GM21619 (cell line): ENCODE measurements around the gene RYR3.

Experiments
- ATAC-seq: cut with Tn5 transposase; IDR thresholded peaks from one replicate; pipeline ENCODE4 v1.9.1; 2021; ENCODE audit not compliant: unreplicated experiment

Gene RYR3

DNA sequence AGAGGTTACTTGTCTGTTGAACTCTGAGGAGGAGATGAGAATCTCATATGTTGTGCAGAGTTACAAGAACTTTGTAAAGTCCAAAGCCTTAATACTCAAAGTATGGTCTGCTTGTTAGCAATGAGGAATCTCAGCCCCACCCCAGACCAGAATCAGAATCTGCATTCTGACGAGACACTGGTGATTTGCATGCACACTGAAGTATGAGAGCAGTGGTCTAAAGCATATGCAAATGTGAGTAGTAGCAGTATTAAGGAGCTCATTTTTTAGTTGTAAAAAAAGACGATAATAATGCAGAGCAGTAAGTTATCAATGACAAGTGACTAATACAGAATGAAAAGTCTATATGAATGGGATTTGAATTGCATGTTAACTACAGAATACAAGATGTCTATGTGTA, 327.7 kb downstream of the RYR3 start:
- ATAC-seq, result no peak

DNA sequence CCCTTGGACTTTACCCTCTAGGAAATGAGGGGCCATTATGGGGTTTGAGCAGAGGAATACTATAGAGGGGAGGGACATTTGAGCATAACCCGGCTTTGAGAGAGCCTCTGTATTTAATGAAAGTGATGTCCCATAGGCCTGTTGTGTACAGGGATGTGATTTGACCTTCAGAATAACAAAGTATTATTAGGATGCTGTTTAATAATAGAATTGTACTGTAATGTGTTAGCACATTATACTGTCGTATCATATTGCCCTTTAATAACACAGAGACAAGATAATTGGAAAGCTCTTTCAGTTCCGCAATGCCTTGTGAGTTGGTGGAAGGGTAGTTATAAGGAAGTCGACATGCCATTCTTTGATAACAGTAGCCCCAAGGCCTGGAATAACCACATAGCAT, 328.3 kb downstream of the RYR3 start:
- no peak for ATAC-seq

DNA sequence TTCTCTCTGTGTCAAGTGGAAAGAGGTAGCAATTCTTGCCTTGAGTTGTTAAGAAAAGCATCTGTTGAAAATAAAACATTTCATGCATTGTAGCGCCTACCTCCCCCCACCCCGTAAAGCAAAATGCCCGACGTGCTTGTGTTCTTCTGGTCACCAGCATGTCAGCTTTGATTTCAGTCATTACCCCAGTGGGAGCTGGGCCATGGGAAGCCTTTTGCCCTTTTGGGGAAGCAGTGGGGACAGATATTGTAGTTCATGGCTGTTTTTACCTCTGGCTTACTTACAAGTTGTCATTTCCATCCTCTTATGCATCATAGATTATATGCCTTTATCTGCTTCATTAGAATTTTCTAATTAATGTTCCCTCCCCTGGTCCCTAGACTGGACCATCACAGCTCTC, 328.7 kb downstream of the RYR3 start:
- no peak for ATAC-seq

DNA sequence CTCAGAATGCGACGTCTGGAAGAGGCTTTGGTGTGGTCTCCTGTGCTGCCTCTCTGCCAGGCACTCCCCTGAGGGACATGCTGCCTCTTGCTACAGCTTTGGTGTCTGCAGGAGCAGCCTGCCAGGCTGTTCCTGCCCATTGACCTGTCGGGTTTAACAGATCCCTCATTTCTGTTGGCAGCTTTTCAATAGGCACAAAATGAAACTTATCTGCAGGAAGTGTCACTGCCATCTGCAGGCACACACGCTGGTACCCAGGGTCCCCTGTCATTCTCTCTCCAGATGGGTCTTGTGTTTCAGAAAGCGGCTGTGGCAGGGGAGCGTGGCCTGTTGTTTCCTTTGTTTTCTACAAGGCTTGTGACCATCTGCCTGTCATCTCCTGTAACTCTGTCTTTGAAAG, 329.2 kb downstream of the RYR3 start:
- no peak for ATAC-seq

DNA sequence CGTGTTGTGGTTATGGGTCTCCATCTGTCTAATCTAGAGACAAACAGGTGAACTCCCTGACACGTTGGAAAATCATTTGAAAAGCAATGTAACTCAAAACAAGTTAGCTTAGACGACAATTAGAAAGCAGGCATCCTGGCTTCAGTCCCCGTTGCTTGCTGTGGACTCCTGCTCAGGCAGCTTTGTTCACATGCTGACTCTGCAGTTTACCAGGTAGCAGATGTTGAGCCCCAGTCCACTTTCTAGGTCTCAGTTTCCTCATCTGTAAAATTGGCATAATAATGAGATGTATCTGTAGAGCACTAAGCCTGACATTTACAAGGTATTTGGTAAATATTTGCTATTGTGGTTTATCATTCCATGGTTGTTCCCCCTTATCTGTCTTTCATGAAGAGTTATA, 330.3 kb downstream of the RYR3 start:
- ATAC-seq, result no peak

DNA sequence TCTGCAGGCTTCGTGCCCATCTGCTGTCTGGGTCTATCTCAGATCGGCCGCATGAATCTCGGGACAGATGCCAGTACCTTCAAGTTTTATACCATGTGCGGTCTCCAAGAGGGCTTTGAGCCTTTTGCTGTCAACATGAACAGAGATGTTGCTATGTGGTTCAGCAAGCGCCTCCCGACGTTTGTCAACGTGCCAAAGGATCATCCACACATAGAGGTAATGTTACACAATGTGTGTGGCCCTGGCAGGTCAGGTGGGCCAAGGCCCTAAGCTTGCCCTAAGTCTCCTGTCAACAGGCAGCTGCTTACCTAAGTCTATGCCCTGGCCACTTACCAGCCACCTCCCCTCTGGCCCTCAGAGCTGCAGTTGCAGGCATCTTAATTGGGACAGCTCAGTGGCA, 333.5 kb downstream of the RYR3 start:
- ATAC-seq, result no peak

DNA sequence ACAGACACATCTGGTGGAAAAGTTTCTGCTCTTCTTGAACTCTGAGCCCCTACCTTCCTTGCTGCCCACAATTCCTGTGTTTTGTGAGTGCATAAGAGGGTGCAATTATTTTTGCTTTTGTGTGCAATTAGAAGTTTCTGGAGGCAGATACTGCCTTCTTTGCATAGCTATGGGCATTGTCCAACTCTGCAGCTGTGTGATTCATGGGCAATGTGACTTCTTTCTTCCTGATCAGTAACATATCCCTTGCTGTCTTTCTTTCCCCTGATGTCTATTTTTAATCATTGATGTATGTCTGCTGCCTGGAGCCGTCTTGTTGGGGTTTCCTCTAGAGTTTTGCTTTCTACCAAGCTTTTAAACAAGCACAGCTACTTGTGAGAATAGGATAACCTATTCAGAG, 336.0 kb downstream of the RYR3 start:
- no peak for ATAC-seq

DNA sequence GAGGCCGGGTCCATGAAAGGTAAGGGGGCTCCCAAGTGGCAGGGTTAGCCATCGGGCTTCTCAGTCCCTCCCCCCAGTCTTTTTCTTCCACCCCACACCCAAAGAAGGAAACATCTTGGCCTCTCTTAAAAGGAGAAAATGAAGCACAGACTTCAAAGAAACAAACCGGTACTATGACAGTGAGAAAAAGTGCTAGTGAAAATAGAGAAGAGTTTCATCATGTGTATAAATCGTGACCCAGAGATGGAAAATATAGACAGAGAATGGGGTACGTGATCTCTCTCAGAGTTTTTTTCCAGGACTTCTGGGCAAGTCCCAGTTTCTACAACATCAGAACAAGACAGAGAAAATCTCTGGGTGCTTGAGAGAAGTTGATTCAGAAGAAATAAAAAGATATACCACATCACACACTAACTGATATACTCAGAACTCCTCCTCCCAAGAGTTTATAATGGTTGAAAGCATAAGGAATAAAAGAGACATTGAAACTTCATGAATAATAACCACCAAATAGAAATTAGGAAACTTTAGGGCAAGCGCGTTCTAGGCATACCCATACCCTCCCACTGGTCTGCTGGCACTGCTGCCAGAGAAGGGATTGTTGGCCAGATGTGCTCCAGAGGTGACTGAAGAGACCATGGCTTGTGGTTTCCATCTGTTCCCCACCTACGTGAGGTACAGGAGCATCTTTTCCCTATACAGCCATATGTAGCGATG, 338.6 kb downstream of the RYR3 start:
- no peak for ATAC-seq

DNA sequence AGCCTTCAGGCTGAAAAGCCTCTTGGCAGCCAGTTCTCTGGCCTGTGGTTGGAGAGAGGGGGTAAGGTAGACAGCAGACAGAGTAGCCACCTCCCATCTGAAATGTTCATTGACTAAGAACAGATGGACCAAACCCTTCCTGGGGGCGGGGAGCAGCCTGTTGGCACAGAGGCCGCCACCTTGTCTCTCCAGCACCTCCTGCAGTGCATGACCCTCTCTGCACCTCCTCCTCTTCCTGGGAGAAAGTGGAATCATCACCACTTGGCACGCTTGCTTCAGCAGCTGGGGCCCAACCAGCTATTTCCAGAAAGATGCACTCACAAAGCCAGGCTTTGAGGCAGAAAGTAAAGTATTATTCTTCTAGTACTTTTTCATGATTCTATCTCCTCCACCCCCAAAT, 344.1 kb downstream of the RYR3 start:
- ATAC-seq, result no peak

DNA sequence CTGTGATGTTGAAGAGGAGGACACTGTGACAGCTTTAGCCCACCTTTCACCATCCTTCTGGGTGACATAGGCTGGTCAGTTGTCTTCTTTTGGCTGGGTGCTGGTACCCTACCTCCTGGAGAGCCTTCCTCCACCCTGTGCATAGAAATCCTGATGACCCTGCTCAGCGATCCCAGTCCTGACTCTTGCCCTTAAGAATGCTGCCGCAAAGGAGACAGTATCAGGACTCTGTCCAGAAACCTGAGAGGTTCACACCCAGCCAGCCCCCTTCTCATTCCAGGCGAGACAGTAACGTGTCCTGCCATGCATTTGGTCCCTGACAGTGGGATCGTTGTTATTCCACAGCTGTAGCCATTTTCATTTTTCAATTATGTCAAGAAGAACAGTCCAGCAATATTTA, 344.7 kb downstream of the RYR3 start:
- no peak for ATAC-seq

DNA sequence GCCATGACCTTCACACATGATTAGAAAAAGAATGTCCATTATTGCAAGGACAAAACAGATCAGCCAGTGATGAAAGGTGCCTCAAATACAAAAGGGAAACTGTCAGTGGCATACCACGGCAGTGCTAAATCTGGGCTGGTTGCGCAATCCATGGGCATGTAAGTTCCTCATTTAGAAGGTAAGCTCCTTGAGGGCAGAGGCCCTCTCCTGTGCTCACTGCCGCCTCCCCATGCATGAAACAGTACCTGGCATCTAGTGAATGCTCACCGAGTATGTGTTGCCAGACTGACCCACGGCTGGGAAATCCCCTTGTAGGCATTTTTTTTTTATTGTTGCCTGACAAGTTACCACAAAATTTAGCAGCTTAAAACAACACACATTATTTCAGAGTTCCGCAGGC, 345.4 kb downstream of the RYR3 start:
- no peak for ATAC-seq

DNA sequence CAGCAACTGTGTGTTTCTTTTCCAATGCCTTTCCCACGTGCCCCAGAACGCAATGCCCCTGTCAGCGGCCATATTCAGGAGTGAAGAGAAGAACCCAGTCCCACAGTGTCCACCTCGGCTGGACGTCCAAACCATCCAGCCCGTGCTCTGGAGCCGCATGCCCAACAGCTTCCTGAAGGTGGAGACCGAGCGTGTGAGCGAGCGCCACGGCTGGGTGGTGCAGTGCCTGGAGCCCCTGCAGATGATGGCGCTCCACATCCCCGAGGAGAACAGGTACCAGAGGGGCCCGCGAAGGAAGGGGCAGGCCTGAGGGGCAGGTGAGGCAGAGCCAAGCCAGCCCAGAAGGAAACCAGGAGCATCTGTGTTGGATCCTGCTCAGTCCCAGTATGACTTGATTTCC, 349.4 kb downstream of the RYR3 start:
- no peak for ATAC-seq

DNA sequence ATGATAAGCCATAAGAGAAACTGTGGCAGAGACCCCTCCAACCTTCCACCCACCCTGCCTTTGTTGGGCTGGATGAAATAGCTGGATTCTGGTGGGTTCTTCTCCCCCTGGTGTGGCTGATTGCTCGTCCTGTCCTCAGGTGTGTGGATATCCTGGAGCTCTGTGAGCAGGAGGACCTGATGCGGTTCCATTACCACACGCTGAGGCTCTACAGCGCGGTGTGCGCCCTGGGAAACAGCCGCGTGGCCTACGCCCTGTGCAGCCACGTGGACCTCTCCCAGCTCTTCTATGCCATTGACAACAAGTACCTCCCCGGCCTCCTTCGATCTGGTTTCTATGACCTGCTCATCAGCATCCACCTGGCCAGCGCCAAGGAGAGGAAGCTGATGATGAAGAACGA, 351.2 kb downstream of the RYR3 start:
- no peak for ATAC-seq

DNA sequence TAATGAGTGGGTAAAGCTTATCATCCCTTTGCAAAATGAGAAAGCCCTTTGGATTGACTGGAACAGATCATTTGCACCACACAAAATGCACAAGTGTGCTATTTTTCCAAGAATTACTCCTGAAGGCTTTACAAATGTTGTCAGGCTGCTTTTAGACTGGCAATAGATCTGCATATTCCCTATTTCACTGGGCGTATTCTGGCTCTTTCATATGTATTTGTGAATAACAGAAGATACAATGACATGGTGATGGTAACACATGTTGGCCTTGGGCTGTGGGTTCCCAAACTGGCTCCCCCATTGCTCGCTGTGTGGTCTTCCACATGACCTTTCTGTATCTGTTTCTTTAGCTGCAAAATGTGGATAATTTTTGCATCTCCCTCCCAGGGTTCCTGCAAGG, 354.2 kb downstream of the RYR3 start:
- no peak for ATAC-seq

DNA sequence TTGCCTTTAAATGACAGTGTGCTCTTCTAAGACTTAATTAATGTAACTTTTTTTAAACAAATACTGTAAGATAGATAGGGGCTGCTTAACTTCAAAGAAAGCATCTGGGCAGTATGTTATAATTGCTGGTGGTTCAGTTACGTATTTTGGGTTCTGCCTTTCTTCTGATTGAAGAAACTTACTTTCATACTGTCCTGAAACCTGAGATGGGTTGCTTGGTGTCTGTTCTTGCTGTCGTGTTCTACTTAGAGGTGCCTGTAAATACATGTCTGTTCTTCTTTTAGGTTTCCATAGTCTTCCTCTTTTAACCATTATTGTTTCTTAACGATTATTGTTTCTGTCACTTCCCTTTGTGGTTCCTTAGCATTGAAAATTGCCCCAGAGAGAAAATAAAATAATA, 359.8 kb downstream of the RYR3 start:
- no peak for ATAC-seq

DNA sequence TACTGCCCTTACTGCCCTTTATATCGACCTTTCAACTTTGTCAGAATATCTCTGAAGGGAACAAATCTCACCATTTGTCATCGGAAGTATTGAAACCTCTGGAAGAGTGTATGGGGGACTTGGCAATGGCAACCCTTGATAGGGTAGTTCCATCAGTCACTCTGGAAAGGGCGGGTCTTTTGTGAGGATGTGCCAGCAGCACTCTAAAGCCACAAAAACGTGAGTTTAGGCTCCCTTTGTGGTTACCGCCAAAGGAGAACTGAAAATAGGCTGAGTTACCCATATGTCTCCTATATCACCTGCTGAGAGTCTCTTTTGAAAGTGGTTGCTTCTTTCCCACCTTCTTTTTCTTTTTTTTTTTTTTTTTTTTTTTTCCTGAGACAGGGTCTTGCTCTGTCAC, 360.7 kb downstream of the RYR3 start:
- ATAC-seq, result peak; percentile 86

DNA sequence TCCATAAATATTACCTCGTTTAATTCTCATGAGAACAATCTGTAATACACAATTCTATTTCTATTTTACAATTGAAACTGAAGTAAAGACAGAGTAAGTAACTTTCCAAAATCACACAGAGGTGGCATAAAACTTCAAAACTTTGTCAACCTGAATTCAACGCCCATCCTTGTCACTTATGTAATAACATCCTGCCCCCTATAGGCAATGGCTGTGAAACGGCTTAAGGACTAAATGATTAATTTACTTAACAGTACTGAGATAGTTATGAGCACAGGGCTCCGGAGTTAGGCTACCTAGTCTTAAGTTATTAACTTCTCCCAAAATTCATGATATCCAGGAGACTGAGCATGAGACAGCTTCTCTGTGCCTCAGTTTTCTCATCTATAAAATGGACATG, 364.5 kb downstream of the RYR3 start:
- no peak for ATAC-seq

DNA sequence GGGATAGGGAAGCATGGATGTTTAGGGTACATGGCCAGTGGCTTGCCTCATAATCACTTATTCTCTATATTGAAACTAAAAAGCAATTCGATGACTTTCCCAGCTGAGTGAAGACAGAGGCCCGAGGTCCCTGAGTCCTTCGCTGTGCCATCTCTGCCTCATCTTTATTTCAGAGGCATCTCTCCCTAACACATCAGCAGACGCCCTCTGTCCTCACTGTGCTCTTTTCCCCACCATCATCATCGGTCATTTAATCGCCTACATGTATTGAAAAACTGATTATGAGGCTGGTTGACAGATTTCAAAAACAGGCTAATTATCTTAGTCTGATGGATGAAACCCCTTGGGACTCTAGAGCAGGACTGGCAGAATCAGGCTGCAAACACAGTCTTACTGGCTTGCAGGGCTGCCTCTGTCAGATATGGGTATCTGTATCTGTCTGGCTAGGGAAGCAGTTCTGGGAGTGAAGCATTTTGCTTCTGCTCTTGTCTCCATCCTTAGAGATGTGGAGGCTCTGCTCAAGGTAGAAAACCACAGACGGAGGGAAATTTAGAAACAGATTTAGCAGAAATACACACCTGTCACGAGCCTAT, 366.6 kb downstream of the RYR3 start:
- no peak for ATAC-seq

DNA sequence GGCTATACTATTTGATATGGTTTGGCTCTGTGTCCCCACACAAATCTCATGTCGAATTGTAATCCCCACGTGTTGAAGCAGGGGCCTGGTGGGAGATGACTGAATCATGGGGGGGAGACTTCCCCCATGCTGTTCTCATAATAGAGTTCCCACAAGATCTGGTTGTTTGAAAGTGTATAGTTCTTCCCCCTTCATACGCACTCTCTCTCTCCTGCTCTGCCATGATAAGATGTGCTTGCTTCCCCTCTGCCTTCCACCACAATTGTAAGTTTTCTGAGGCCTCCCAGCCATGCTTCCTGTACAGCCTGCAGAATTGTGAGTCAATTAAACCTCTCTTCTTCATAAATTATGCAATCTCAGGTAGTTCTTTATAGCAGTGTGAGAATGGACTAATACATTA, 367.4 kb downstream of the RYR3 start:
- no peak for ATAC-seq

DNA sequence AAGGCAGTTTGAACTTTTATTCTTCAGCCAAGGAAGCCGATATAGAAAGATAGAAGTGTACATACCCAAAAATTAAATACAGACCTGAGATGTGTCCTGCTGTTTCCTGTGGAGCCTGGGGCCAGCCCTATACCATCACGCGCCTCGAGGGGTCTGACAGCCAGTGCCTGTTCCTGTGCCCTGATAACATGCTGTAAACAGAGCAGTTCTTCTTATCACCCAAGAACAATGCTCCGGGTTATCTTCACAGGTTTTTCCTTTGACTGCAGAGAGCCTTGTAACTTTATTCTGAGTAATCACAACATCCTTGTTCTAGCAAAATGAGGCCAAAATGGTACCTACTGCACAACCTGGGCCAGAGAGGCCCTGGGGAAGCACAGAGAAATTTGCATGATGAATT, 367.8 kb downstream of the RYR3 start:
- no peak for ATAC-seq

DNA sequence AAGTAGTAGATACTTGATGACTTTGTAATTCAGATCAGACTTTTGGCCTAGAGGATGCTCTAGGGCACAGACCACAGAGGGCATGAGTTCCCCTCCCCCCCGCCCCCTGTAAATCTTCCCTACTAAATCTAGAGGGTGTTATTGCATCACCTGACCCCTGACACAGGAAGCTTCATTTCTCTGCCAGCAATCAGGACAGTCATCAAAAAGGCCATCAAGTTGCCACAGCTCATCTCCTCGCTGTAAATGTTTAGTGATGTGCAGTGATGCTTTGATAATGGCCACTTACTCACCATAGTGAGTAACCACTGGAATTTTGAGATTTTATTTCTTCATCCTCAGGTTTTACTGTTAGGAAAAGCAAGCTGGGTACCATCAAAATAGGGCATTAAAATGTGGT, 368.3 kb downstream of the RYR3 start:
- no peak for ATAC-seq

DNA sequence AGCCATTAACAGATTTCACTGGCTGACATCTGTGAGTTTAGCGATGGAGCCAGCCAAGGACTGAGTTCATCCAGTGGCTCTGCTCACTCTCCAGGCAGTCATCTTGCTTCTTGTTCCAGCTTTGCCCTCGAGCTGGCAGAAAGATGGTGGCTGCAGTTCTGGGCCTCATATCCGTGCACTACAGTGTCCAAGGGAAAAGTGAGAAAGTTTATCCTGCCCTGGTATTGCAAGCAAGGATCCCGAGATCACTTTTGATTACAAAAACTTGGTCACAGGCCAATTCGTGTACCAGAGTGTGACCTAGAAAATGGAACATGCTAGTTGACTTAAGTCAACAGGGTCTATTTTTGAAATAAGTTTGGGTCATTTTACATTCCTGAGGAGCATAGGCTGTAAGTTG, 369.6 kb downstream of the RYR3 start:
- no peak for ATAC-seq

DNA sequence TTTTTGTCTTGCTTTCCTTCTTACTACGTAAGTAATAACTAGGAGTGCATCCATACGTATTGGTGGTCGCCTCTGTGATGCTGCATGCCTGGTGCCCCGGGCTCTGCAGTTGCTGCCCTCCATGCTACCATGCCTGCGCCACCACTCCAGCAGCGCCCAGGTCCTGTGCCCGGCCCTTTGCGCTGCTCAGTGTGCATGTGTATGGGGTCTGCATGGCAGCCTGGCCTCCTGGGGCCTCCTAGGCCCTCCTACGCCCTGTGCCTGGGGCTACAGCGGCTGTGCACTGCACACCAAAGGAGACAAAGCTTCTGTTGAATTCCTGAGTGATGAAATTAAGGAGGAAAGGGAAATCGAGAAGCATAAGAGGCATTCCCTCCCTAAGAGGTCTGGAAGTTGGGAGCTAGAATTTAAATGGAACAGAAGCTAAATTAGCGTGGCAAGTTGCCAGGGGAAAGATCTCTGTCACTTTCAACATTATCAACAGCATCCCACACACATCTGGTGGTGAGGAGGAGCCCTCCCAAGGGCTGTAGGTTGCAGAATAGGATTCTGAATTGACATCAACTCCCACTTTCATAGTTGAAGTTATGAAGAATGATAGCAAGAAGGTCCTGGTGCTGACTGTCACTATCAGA, 382.5 kb downstream of the RYR3 start:
- ATAC-seq, result no peak
